Measurements from ENCODE around the gene RHBDD2.

Gene RHBDD2

GRCh38 chr7:75916685-75917634 is 38.1 kb downstream of the RHBDD2 start:
- DNase-seq (ENCODE audit: low read depth, low spot score): no peak

DNA sequence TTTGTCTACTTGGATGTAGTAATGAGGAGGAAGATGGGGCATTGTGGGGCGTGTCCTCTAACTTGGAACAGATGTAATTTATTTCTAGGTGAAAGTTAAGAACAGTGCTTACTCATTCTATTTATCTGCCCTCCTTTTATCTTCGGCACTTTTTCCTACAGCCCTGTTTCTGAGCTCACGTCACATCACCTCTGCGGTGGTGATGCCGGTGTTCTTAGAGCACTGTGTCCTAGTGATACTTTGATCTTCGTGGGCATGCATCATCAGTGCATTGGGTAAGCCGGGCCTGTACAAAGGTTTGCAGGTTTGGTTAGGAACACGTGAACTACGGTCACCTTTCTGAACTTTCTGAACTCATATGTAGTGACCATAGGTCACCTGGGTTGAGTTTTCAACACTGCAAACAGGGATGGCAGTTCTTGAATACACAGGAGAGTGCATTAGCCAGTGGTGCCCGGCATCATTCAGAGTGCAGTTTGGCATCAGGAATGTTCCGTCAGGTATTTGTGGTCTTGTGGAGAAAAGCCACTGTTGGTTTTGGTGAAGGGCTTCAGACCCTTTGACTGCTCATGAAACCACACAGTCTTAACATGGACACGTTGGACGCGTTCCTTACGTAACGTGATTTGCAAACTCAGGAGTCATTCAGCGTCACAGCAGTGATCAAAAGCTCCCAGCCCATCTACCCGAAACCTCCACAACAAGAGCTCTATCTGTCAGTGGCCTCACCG is 41.8 kb downstream of the RHBDD2 start:
- DNase-seq (ENCODE audit: low read depth, low spot score): peak; percentile 31

DNA sequence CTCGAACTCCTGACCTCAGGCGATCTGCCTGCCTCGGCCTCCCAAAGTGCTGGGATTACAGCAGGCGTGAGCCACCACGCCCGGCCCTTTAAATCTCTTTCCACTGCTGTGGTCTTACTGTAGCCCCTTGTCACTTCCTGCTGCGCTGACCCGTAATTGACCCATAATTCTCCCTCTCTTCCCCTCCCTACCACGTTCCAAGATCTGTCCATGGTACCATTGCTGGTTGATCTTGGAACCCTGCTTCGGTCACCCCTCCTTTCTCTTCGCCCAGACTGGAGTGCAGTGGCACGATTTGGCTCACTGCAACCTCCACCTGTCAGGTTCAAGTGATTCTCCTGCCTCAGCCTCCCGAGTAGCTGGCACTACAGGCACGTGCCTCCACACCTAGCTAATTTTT is 42.6 kb downstream of the RHBDD2 start:
- no peak for DNase-seq (ENCODE audit: low read depth, low spot score)

- DNase-seq (ENCODE audit: low read depth, low spot score): no peak
These were observed 44.3 kb downstream of the RHBDD2 start for GRCh38 chr7:75922966-75923603.

DNA sequence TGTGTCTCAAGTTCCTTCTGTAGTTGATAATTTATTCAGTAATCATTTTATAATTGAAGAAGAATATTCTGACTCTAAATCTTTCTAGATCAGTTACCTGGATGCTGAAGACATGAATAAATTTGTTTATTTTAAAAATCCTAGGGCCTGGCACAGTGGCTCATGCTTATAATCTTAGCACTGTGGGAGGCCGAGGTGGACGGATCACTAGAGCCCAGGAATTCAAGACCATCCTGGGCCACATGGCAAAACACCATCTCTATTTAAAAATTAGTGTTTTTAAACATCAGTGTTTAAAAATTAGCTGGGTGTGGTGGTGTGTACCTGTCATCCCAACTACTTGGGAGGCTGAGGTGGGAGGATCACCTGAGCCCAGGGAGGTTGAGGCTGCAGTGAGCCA is 45.4 kb downstream of the RHBDD2 start:
- no peak for DNase-seq (ENCODE audit: low read depth, low spot score)

DNA sequence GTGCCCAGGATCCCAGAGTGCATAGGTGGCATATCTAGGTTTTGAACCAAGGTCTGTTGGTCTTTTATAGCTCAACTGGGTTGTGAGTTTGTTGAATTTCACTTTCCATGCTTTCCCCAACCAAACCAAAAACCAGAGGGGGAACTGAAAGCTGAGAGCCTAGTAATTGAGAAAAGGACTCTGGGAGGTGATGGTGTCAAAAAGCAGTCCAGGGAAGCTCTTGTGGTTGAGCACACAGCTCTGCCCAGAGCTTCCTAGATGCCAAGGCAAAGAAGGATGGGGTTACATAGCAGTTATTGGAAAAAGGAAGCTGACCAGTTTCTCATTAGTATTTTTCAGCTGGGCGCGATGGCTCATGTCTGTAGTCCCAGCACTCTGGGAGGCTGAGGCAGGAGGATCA is 46.1 kb downstream of the RHBDD2 start:
- DNase-seq (ENCODE audit: low read depth, low spot score): no peak

DNA sequence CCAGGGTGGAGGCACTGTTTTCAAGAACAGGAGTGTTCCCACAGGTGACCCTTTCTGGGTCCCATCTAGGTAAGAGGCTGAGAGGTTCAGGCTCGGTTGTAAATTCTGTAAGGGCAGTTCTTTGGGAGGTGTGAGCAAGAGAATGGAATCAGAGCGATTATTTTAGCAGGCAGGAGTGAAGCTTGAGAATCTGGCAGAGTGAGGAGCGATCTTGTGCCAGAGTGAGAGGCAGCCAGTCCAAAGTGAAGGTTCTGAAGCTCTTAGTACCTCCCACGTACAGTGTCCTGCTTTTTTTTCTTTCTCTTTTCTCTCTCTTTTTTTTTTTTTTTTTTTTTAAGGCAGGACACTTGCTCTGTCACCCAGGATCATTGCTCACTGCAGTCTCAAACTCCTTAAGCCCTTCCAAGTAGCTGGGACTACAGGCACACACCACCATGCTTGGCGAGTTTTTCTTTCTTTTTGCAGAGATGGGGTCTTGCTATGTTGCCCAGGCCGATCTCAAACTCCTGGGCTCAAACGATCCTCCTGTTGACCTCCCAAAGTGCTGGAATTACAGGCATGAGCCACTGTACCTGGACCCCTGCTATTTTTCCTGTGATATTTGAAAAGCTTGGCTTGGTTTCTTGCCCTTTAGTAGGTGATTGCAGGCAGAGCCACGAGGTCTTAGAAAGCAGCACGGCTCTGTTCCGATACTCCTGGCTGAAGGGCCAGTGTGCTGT is 47.0 kb downstream of the RHBDD2 start:
- no peak for DNase-seq (ENCODE audit: low read depth, low spot score)

DNA sequence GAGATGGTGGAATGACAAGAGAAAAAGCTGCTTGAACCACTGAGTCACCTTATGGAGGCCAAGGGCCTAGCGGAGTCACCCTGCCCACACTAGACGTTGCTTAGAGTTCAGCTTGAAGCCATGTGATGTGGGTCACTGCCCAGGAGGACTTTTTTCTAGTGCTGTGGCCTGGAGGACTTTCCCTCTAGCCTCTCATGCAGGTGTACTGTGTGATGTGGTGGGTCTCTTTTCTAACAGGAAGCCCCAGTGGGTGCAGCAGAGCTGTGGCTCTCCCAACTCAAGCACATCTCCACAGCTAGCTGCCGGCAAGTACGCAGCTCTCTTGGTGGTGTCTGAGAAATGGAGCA is 49.7 kb downstream of the RHBDD2 start:
- no peak for DNase-seq (ENCODE audit: low read depth, low spot score)

GRCh38 chr7:75931680-75932079 is 52.8 kb downstream of the RHBDD2 start:
- DNase-seq (ENCODE audit: low read depth, low spot score): no peak

DNA sequence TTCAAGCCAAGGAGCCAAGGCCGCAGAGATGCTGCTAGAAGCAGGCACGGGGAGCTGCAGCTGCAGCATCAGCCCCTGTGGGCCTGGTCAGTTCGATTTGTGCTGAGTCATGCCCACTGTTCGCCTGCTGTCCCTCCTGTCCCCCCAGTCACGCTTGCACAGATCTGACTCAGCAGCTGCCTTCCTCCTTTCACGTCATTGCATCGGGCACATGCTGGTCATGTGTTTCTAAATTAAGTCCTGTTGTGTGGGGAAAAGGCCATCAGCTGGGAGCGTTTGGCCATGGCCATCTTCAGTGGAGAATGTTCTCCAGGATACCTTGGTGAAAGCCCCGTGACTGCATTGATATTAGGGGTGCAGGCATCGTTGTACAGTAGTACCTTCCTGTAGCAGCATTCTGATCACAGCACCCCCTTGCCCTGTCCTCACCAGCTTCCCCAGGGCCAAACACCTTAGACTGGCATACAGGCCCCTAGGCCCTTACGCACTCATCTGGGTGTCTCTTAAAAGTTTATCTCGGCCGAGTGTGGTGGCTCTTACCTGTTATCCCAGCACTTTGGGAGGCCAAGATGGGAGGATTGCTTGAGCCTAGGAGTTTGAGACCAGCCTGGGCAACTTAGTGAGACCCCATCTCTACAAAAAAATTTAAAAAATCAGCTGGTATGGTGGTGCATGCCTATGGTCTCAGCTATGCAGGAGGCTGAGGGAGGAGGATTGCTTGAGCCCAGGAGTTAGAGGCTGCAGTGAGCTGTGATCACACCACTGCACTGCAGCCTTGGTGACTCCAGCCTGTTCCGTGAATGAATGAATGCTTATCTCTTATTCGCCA is 59.3 kb downstream of the RHBDD2 start:
- DNase-seq (ENCODE audit: low read depth, low spot score): peak; percentile 84

All from astrocyte of the hippocampus (primary cell).